Transverse colon (tissue), 4 donors: Measurements from ENCODE around the gene RANBP9. TPM values are rescaled to one million over a fixed set of nuclear protein-coding genes. Genes with fewer than 3 reads are reported as not detected.

ENCODE experiments used
- DNase-seq: peaks from one replicate; pipeline ENCODE4 v3.0.0-alpha.2; 2019
- H3K27ac ChIP-seq, 4 donors: fragments of 200-600 bp; sonication (generic); 2 replicates each; pipeline ENCODE4 v1.5.1; 2016 to 2018; ENCODE audit warnings: inconsistent platforms in 4 of 4
- H3K27me3 ChIP-seq: fragments of 200-600 bp; sonication (generic); 2 replicates; pipeline ENCODE4 v1.5.1; 2017; ENCODE audit warnings: inconsistent platforms
- H3K36me3 ChIP-seq, 4 donors: fragments of 200-600 bp; sonication (generic); 2 replicates each; pipeline ENCODE4 v1.5.1; 2017 to 2019; ENCODE audit warnings: inconsistent platforms in 4 of 4
- H3K4me1 ChIP-seq, 4 donors: fragments of 200-600 bp; sonication (generic); 2 replicates each; pipeline ENCODE4 v1.5.1; 2017 to 2020; ENCODE audit warnings: inconsistent platforms in 4 of 4
- H3K4me3 ChIP-seq, 4 donors: fragments of 200-600 bp; sonication (generic); 1 replicate in 1 of 4; 2 replicates in 3 of 4; pipeline versions ENCODE4 v1.5.1 to v1.6.1; 2017 to 2019; ENCODE audit warnings: inconsistent platforms in 4 of 4
- H3K9me3 ChIP-seq, 2 donors: fragments of 200-600 bp; sonication (generic); 2 replicates each; pipeline ENCODE4 v1.5.1; 2017 to 2019; ENCODE audit warnings: inconsistent platforms in 2 of 2
- CTCF ChIP-seq, 5 experiments: fragments of 200-600 bp in 3 of 5; fragments of 450-650 bp in 2 of 5; sonication (generic) in 3 of 5; IDR thresholded peaks; 1 replicate in 2 of 5; 2 replicates in 3 of 5; pipeline ENCODE4 v1.5.1; 2016 to 2017; ENCODE audit warnings: antibody characterized with exemption in 5 of 5, inconsistent platforms in 3 of 5, mild to moderate bottlenecking in 2 of 5, moderate library complexity in 1 of 5
- EP300 ChIP-seq: sonication (generic); formaldehyde crosslinking; IDR thresholded peaks from one replicate; pipeline ENCODE4 v1.6.1; 2017; ENCODE audit warnings: antibody characterized with exemption, low read depth
- POLR2A ChIP-seq: fragments of 450-650 bp; IDR thresholded peaks from one replicate; pipeline ENCODE4 v1.6.1; 2016; ENCODE audit warnings: antibody characterized with exemption, mild to moderate bottlenecking, moderate library complexity
- POLR2AphosphoS5 ChIP-seq, 3 donors: sonication (generic); formaldehyde crosslinking; IDR thresholded peaks; one replicate each; pipeline ENCODE4 v1.6.1; 2016; ENCODE audit warnings: antibody characterized with exemption in 3 of 3
- WGBS, 2 donors: methylation state at CpG; one replicate each; pipeline ENCODE4 v1.1.5; 2018; ENCODE audit warnings: low coverage in 1 of 2; 5-methylcytosine and 5-hydroxymethylcytosine counted together
- in situ Hi-C, 4 donors: fragments of 200-750 bp; cut with MboI; loops; one replicate each; pipeline versions ENCODE4 v1.15.0 to v1.15.1; 2017; ENCODE audit warnings: low sequenced_read_pairs in 3 of 4, low pct_ligation_motif_present in 1 of 4, low pct_unique_long_range_greater_than_20kb in 1 of 4
- intact Hi-C: fragments of 100-400 bp; cut with DNase I; formaldehyde crosslinking; loops from one replicate; pipeline ENCODE4 v1.15.1; 2023; ENCODE audit warnings: low total_unique reads
- total RNA-seq, 4 donors: library from RNA; depleted of rRNA; stranded (reverse); fragments of >200 nt; gene quantifications; one replicate each; pipeline ENCODE4 v1.1.0, GENCODE V29; 2016

Gene RANBP9
- total RNA-seq, 4 donors from 2014 or later: 17.9 to 40.8 (median 37.4) TPM

GRCh38 chr6:13593720-13594119 is 117.9 kb downstream of the RANBP9 start:
- in situ Hi-C loops: loop anchor here in 1 of 4 donors (25.0 kb wide), 1 partner anchor 406 kb away; no protein-coding TSS in a partner anchor
- TF ChIP-seq CTCF (IDR thresholded peaks at IDR 0.05) (no peak), POLR2A (no peak), POLR2AphosphoS5 (IDR thresholded peaks at IDR 0.05) (no peak), EP300 (no peak)
- intact Hi-C loops: no loop called here
- no peaks in the 10 kb centered on the region for H3K9me3 ChIP-seq
- H3K4me1 ChIP-seq: no peaks in the 10 kb centered on the region
- WGBS, 2 donors: 90 to 93% methylated on average over 4 to 6 of the region's 6 CpGs
- no peaks in the 10 kb centered on the region for H3K27me3 ChIP-seq
- no peak overlapping the region for H3K4me3 ChIP-seq
- H3K36me3 ChIP-seq: peaks cover 0 to 27% (median 7%) of the 10 kb centered on the region in 4 donors
- DNase-seq: no peak
- H3K27ac ChIP-seq: no peak overlapping the region

DNA sequence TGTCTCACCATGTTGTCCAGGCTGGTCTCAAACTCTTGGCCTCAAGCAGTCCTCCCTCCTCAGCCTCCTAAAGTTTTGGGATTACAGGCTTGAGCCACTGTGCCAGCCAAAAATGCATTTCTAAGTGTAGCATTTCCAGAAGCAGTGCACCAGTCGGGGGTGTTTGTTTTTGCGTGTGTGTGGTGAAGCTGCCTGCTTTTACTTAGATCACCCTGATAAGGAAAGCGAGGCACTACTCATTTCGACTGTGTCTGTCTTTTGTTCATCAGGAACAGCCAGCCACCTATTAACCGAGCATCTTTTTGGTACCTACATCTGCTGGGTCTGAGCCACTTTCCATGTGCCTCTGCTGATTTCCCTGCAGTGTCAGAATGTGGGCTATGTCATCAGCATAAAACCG is 118.5 kb downstream of the RANBP9 start:
- in situ Hi-C loops: loop anchor here in 1 of 4 donors (25.0 kb wide), 1 partner anchor 406 kb away; no protein-coding TSS in a partner anchor
- TF ChIP-seq EP300 (no peak), POLR2AphosphoS5 (IDR thresholded peaks at IDR 0.05) (no peak), CTCF (IDR thresholded peaks at IDR 0.05) (no peak), POLR2A (no peak)
- H3K9me3 ChIP-seq: no peaks in the 10 kb centered on the region
- 78 to 90% methylated on average over 4 to 6 of the region's 6 CpGs for WGBS, 2 donors
- DNase-seq: no peak
- intact Hi-C loops: no loop called here
- no peak overlapping the region for H3K27ac ChIP-seq
- H3K27me3 ChIP-seq: no peaks in the 10 kb centered on the region
- H3K36me3 ChIP-seq: peaks cover 0 to 26% (median 5%) of the 10 kb centered on the region in 4 donors
- H3K4me1 ChIP-seq: no peaks in the 10 kb centered on the region
- H3K4me3 ChIP-seq: no peak overlapping the region

GRCh38 chr6:13591205-13591921 is 120.3 kb downstream of the RANBP9 start:
- Histone ChIP-seq H3K4me1 (no peaks in the 10 kb centered on the region), H3K36me3 (peaks cover 0 to 16% (median 3%) of the 10 kb centered on the region in 4 donors), H3K27me3 (no peaks in the 10 kb centered on the region), H3K9me3 (no peaks in the 10 kb centered on the region), H3K27ac (no peak overlapping the region), H3K4me3 (no peak overlapping the region)
- no peak for TF ChIP-seq CTCF (IDR thresholded peaks at IDR 0.05)
- no peak for TF ChIP-seq POLR2AphosphoS5 (IDR thresholded peaks at IDR 0.05)
- TF ChIP-seq EP300: no peak
- no peak for TF ChIP-seq POLR2A
- no peak for DNase-seq
- intact Hi-C loops: no loop called here
- WGBS, 2 donors: 80 to 95% methylated on average over 2 to 21 of the region's 21 CpGs
- in situ Hi-C loops: loop anchor here in 1 of 4 donors (25.0 kb wide), 1 partner anchor 404 kb away; no protein-coding TSS in a partner anchor

DNA sequence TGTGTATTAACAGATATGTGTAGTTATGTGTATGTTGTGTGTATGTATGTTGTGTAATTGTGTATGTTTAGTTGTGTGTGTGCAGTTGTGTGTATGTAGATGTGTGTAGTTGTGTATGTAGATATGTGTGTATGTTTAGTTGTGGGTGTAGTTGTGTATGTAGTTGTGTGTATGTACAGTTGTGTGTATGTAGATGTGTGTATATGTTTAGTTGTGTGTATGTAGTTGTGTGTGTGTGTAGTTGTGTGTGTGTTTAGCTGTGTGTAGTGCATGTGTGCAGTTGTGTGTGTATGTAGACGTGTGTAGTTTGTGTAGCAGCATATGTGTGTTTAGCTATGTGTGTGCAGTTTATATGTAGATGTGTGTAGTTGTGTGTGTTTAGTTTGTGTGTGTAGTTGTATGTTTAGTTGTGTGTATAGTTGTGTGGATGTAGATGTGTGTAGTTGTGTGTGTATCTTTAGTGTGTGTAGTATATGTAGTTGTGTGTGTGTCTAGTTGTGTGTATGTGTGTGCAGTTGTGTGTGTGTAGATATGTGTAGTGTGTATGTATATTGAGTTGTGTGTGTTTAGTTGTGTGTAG is 121.0 kb downstream of the RANBP9 start:
- TF ChIP-seq EP300 (no peak), POLR2AphosphoS5 (IDR thresholded peaks at IDR 0.05) (no peak), CTCF (IDR thresholded peaks at IDR 0.05) (no peak), POLR2A (no peak)
- in situ Hi-C loops: loop anchor here in 1 of 4 donors (25.0 kb wide), 1 partner anchor 403 kb away; no protein-coding TSS in a partner anchor
- DNase-seq: no peak
- Histone ChIP-seq H3K4me1 (no peaks in the 10 kb centered on the region), H3K27me3 (no peaks in the 10 kb centered on the region), H3K9me3 (no peaks in the 10 kb centered on the region), H3K36me3 (peaks cover 0 to 9% (median 2%) of the 10 kb centered on the region in 4 donors), H3K4me3 (no peak overlapping the region), H3K27ac (no peak overlapping the region)
- intact Hi-C loops: no loop called here
- 88 to 100% methylated on average over 1 of the region's 1 CpG for WGBS, 2 donors
